COLO668 (cell line): ENCODE data around the gene NUDT3.
"Not testable (repeated sequence)": the region's sequence is repeated elsewhere in the genome, so short reads cannot be mapped to it uniquely, and the experiment has no call there.

Experiments used
- DNase-seq: peaks from one replicate; lab custom pipeline; 2025; ENCODE audit not compliant: unreplicated experiment; lab: John Stamatoyannopoulos, UW

Gene NUDT3

GRCh38 chr6:34392497-34393190 lies at the start of gene NUDT3:
NUDT3 (minus strand) TSS chr6:34392669; CDS start chr6:34392362, 307 bp downstream.
- DNase-seq = peak; percentile 88

- no peak for DNase-seq
Measured at GRCh38 chr6:34441526-34441925, 49.1 kb upstream of the NUDT3 start.

- no peak for DNase-seq
Measured at GRCh38 chr6:34439442-34439841, 47.0 kb upstream of the NUDT3 start.

- no peak for DNase-seq
Measured at GRCh38 chr6:34438705-34439104, 46.2 kb upstream of the NUDT3 start.

- DNase-seq = no peak
Measured at GRCh38 chr6:34437644-34437970, 45.1 kb upstream of the NUDT3 start.

- no peak for DNase-seq
Measured at GRCh38 chr6:34436803-34437643, 44.6 kb upstream of the NUDT3 start.

GRCh38 chr6:34435916-34436315 lies 43.4 kb upstream of the NUDT3 start:
- no peak for DNase-seq

GRCh38 chr6:34425498-34426410 lies 33.3 kb upstream of the NUDT3 start, which contains the start of gene RPS10:
RPS10 (minus strand) TSS chr6:34426069; CDS start chr6:34425221, 848 bp downstream.
- peak; percentile 89 for DNase-seq

- no peak for DNase-seq
Measured at GRCh38 chr6:34425132-34425497, 32.6 kb upstream of the NUDT3 start.

GRCh38 chr6:34424200-34425131 lies 32.0 kb upstream of the NUDT3 start:
- DNase-seq = no peak

GRCh38 chr6:34423254-34423653 lies 30.8 kb upstream of the NUDT3 start:
- DNase-seq = no peak

GRCh38 chr6:34418367-34418766 lies 25.9 kb upstream of the NUDT3 start:
- DNase-seq = no peak

- no peak for DNase-seq
Measured at GRCh38 chr6:34416877-34417371, 24.5 kb upstream of the NUDT3 start.

- DNase-seq = peak; percentile 18
Measured at GRCh38 chr6:34414999-34415858, 22.8 kb upstream of the NUDT3 start.

- DNase-seq = no peak
Measured at GRCh38 chr6:34412643-34413214, 20.3 kb upstream of the NUDT3 start.

GRCh38 chr6:34412016-34412415 lies 19.5 kb upstream of the NUDT3 start:
- DNase-seq = no peak

- not testable (repeated sequence) for DNase-seq
Measured at GRCh38 chr6:34407915-34408314, 15.4 kb upstream of the NUDT3 start.

GRCh38 chr6:34396518-34396917 lies 4.0 kb upstream of the NUDT3 start:
- DNase-seq = no peak

GRCh38 chr6:34393966-34394305 lies 1.5 kb upstream of the NUDT3 start:
- DNase-seq = no peak
